Measurements from ENCODE around the gene FLVCR2.

Gene FLVCR2, protein sequence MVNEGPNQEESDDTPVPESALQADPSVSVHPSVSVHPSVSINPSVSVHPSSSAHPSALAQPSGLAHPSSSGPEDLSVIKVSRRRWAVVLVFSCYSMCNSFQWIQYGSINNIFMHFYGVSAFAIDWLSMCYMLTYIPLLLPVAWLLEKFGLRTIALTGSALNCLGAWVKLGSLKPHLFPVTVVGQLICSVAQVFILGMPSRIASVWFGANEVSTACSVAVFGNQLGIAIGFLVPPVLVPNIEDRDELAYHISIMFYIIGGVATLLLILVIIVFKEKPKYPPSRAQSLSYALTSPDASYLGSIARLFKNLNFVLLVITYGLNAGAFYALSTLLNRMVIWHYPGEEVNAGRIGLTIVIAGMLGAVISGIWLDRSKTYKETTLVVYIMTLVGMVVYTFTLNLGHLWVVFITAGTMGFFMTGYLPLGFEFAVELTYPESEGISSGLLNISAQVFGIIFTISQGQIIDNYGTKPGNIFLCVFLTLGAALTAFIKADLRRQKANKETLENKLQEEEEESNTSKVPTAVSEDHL

GRCh38 chr14:75578102-75578785 is at the start of gene FLVCR2:
FLVCR2 (plus strand) TSS chr14:75578620; CDS start chr14:75578973, 353 bp downstream.
- peak in 1 of 3 donors; percentile 49 for DNase-seq (ENCODE audit: low read depth in 3 of 3)

DNA sequence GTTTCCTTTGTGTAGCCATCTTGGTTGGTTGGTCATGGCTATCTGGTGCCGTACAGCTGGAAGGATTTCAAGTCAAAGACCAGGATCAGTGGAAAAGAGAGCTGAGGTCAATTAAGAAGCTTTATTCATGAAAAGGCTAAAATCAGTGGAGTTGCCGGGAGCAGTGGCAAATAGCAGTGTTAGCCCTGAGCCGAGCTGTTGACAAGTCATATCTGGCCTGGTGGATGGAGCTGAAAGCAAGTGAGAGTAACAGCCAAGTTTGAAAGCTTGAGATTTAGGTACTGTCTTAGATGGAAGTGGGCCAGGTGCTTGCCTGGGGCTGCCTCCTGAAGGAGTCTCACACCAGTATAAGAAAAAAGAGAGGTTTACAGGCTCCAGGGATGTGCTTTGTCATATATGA is 47.2 kb upstream of the FLVCR2 start:
- DNase-seq (ENCODE audit: low read depth in 3 of 3) = no peak

DNA sequence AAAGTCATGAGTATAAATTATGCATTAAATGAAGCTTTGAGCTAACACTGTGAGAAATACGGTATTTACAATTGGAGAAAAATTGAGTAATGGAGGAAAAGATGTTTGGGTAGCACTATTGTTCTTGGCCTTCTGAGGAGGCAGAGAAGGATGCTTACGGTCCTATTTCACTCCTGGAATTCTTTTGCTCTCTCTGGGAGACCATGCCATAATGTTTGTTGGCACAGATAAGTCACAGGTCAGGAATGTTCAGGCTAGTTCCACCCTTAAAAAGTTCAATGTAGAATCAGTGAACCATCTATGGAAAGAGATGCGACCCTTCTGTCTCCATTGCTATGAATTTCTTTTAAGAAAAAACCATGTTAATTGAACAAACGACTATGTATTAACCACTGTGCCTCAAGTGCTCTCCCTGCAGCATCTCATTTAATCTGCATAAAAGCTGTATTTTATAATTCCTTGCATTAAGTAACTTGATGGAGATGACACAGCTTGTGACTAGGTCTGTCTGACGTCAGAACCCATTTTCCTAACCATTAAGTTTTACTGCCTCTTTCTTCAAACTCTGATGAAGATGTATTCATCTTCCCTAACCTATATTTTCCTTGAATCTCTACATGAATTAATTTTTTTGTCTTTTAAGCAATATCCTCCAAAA is 46.6 kb upstream of the FLVCR2 start:
- DNase-seq (ENCODE audit: low read depth in 3 of 3) = no peak

- no peak for DNase-seq (ENCODE audit: low read depth in 3 of 3)
These were observed 44.4 kb upstream of the FLVCR2 start for GRCh38 chr14:75533791-75534555.

- DNase-seq (ENCODE audit: low read depth in 3 of 3) = no peak
These were observed 43.1 kb upstream of the FLVCR2 start for GRCh38 chr14:75535164-75535898.

DNA sequence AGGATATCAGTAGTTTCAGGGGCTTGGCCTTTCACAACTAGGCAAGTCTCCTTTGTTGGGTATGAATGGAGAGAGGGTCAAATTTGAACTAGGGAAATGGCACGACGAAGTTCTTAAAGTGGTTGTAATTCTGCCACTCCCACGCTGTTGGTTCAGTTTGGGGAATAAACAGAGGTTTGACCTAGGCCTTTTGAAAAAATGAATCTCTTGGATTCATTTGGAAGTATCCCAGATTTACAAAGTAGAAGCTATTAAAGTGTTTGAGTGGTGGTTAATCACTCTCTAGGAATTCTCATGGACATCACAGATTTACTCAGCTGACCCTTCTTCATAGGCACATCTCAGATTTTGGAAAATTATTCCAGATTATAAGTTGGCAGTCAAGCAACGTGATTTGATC is 41.3 kb upstream of the FLVCR2 start:
- DNase-seq (ENCODE audit: low read depth in 3 of 3) = no peak

GRCh38 chr14:75539162-75539560 is 39.3 kb upstream of the FLVCR2 start:
- DNase-seq (ENCODE audit: low read depth in 3 of 3) = no peak

DNA sequence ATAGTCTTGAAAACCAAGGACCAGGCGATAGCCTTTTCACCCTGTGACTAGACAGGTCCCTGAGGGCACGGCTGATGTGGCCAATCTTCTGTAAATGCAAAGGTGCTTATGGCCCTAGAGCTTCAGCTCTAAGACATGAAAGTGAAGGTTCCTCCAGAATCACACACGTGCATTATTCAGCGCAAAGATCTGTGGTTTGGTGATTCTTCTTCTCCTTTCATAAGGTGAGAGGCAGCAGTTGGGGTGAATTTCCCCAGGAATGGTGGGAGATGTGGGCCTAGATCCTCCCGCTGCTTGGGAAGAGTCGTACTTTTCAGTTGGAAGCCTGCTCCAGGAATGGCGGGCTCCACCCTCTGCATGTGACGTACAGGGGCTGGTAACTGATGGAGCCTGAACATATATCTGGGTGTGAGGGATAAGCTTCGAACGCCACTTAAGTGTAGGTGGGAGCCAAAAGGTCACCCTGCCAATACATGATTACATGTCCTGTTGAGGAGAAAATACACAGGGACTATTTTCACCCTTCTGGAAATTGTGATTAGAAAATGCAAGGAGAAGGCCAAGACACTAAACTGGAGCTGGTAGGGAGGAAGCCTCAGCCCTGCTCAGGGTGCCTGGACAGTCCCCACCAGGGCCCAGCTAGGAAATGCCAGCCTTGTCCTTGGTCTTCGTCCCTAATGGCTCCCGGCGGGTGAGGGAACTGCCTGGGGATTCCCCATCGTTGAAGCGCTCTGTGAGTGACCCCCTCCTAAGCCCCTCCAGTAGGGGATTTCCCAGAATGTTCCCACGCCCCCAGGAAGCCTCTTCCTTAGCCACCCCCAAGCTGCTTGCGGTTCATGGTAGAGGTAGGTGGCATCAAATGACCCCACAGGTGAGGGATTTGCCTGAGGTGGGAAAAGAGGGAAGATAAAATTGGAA is 38.6 kb upstream of the FLVCR2 start:
- DNase-seq (ENCODE audit: low read depth in 3 of 3) = no peak

GRCh38 chr14:75540479-75540851 is 38.0 kb upstream of the FLVCR2 start:
- DNase-seq (ENCODE audit: low read depth in 3 of 3) = no peak

DNA sequence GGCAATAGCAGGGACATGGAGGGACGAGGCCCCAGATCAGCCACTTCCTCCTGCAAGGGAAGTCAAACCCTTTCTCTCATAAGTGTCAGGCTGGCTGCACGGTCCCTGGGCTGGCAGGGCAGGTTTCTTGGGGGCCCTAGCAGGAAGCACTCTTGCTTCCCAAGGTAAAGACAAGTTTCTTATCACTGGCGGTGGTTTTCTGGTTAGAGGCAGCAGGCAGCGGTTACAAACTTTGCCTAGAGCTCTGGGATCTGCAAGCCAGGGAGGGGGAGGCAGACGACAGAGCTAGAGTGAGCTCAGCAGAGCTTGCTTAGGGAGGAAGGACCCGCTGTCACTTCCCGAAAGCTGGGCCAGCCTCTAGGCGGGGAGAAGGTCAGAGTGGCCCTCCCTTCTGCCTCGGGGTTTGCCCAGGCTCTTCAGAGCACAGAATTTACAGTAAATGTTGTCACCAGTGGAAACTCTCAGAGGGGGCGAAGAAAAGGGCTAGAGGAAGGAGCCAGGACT is 35.8 kb upstream of the FLVCR2 start:
- peak; percentile 69 to 87 (median 70) for DNase-seq (ENCODE audit: low read depth in 3 of 3)

GRCh38 chr14:75543253-75543652 is 35.2 kb upstream of the FLVCR2 start:
- DNase-seq (ENCODE audit: low read depth in 3 of 3) = no peak

- DNase-seq (ENCODE audit: low read depth in 3 of 3) = no peak
These were observed 34.6 kb upstream of the FLVCR2 start for GRCh38 chr14:75543786-75544185.

- no peak for DNase-seq (ENCODE audit: low read depth in 3 of 3)
These were observed 32.5 kb upstream of the FLVCR2 start for GRCh38 chr14:75545907-75546306.

DNA sequence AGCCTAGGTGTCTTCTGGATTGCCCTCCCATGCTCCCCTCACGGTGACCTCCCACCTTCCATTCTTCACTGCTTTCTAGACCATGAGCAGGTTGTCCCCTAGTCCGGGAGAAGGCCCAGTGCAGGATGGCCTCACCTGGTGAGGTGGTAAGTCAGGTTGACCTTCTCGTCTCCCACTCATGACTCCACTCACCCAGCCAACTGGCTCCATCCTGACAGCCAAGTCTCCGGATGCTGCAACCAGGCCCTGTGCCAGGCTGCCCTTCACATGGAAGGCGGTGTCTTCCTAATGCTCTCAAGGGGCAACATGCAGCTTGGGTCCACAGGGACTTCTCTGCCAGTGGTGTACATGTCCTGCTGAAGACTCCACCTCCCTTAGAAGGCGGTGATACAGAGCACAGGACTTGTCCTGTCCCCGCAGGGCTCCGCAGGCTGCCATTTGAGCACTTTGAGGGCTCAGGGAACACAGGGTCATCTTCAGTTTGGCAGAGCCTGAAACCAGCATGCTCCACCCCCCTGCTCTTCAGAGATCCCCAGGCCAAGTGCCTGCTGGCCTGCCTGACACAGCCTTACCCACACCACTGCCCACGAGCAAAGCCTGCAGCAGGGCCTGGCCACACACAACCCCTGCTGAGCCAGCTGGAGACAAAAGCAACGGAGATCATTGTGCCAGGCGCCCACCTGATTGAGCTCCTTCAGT is 30.7 kb upstream of the FLVCR2 start:
- DNase-seq (ENCODE audit: low read depth in 3 of 3) = no peak

GRCh38 chr14:75548544-75548943 is 29.9 kb upstream of the FLVCR2 start:
- DNase-seq (ENCODE audit: low read depth in 3 of 3) = no peak

- DNase-seq (ENCODE audit: low read depth in 3 of 3) = no peak
These were observed 29.3 kb upstream of the FLVCR2 start for GRCh38 chr14:75549169-75549568.

DNA sequence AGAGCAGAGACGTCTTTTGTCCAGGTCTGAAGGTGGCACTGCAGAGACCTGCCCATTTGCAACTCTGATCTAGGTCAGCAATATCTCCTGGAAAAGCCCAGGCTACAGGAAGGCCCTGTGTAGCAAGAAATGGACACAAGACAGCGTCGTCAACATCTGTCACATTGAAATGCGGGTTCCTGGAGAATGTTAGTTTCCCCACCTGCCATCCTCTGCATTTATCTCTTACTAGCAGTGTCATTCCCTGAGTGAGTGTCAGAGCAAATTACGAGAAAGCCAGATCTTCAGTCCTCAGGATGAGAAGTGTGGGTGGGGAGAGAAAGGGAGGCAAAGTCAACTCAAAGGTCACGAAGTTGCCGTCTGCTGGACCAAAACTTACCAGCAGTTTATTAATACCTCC is 27.4 kb upstream of the FLVCR2 start:
- DNase-seq (ENCODE audit: low read depth in 3 of 3) = no peak

GRCh38 chr14:75553157-75553556 is 25.3 kb upstream of the FLVCR2 start:
- DNase-seq (ENCODE audit: low read depth in 3 of 3) = no peak

- no peak for DNase-seq (ENCODE audit: low read depth in 3 of 3)
These were observed 24.6 kb upstream of the FLVCR2 start for GRCh38 chr14:75553761-75554364.
